ENCODE results near the gene GPANK1. TPM values are rescaled to one million over a fixed set of nuclear protein-coding genes. Genes with fewer than 3 reads are reported as not detected.

GPANK1 gene
- total and polyA plus RNA-seq, 2 of the 13 experiments (the other 11 are each of a cell fraction or from before 2014, with no cell fraction given) = 15.4 to 22.8 TPM

GRCh38 chr6:31619805-31620585 lies 44.8 kb downstream of the GPANK1 start (continued):
- TF ChIP-seq ZNF513 (CRISPR knock-in tag; conservative IDR thresholded peaks at IDR 0.05) (no peak), BRD4 (CRISPR knock-in tag; IDR thresholded peaks at IDR 0.05) (no peak), GRHL1 (CRISPR knock-in tag; conservative IDR thresholded peaks at IDR 0.05) (no peak), ZNF605 (CRISPR knock-in tag; IDR thresholded peaks at IDR 0.05) (no peak; the same call in 1 of the 2 replicates), ZNF598 (CRISPR knock-in tag; IDR thresholded peaks at IDR 0.05; ENCODE audit: borderline replicate concordance) (0 out of 2 replicates have a peak, but pooled peaks have one; percentile 33), ZNF484 (CRISPR knock-in tag; IDR thresholded peaks at IDR 0.05; ENCODE audit: borderline replicate concordance, low read depth) (no peak), ARNTL (CRISPR knock-in tag; IDR thresholded peaks at IDR 0.05) (peak; percentile 82; the same call in 1 of the 2 replicates), ZNF781 (CRISPR knock-in tag; IDR thresholded peaks at IDR 0.05; ENCODE audit: borderline replicate concordance, not compliant biosample characterization) (peak; percentile 95), SOX13 (IDR thresholded peaks at IDR 0.05) (0 out of 2 replicates have a peak, but pooled peaks have one; percentile 17), SOX13 (CRISPR knock-in tag; conservative IDR thresholded peaks at IDR 0.05 in 1 of 2, IDR thresholded peaks at IDR 0.05 in 1 of 2) (peak in 1 of 2 experiments; percentile 27; a peak in 1 of 4 replicates), ZSCAN31 (CRISPR knock-in tag; IDR thresholded peaks at IDR 0.05; ENCODE audit: low read depth) (peak; percentile 21; the same call in 1 of the 2 replicates), ZNF362 (CRISPR knock-in tag; IDR thresholded peaks at IDR 0.05; ENCODE audit: borderline replicate concordance) (peak; percentile 97), STAT5B (CRISPR knock-in tag; IDR thresholded peaks at IDR 0.05) (no peak), AHR (CRISPR knock-in tag; IDR thresholded peaks at IDR 0.05) (no peak), ZBTB21 (CRISPR knock-in tag; IDR thresholded peaks at IDR 0.05) (peak; percentile 84; the same call in 1 of the 2 replicates), MAF1 (CRISPR knock-in tag; IDR thresholded peaks at IDR 0.05; ENCODE audit: borderline replicate concordance) (peak; percentile 71; the same call in 1 of the 2 replicates), BHLHE40 (IDR thresholded peaks at IDR 0.05; ENCODE audit: low read length) (no peak; the same call in 1 of the 2 replicates), ZNF883 (CRISPR knock-in tag; IDR thresholded peaks at IDR 0.05; ENCODE audit: not compliant biosample characterization) (no peak), ZNF710 (CRISPR knock-in tag; IDR thresholded peaks at IDR 0.05; ENCODE audit: borderline replicate concordance) (no peak), EHMT2 (IDR thresholded peaks at IDR 0.05; ENCODE audit: borderline replicate concordance, low read depth, low read length) (no peak), DNMT3B (CRISPR knock-in tag; conservative IDR thresholded peaks at IDR 0.05) (no peak), SAFB2 (CRISPR knock-in tag; IDR thresholded peaks at IDR 0.05; ENCODE audit: borderline replicate concordance, low read depth) (0 out of 2 replicates have a peak, but pooled peaks have one; percentile 59), SP140L (CRISPR knock-in tag; IDR thresholded peaks at IDR 0.05; ENCODE audit: borderline replicate concordance) (no peak)

Measured in HepG2 (cell line).